GM13977 (cell line): ENCODE data around the gene PCSK2.

Experiments used
- DNase-seq: peaks from one replicate; pipeline ENCODE4 v3.0.0; 2012; ENCODE audit warnings: low spot score
- in situ Hi-C: fragments of 300-500 bp; cut with MboI; formaldehyde crosslinking; loops from one replicate; pipeline ENCODE4 v1.12.0; 2022; ENCODE audit warnings: low sequenced_read_pairs, low pct_unique_long_range_greater_than_20kb, mixed read lengths, inconsistent platforms; ENCODE audit not compliant: unreplicated experiment
- TF ChIP-seq, protein P1 (sequence below): IDR thresholded peaks from 2 replicates; pipeline ENCODE4 v1.5.1; 2012; ENCODE audit warnings: mild to moderate bottlenecking, control low read depth; ENCODE audit not compliant: insufficient read depth; ENCODE audit errors: extremely low read depth, missing control alignments

The PCSK2 gene

DNA sequence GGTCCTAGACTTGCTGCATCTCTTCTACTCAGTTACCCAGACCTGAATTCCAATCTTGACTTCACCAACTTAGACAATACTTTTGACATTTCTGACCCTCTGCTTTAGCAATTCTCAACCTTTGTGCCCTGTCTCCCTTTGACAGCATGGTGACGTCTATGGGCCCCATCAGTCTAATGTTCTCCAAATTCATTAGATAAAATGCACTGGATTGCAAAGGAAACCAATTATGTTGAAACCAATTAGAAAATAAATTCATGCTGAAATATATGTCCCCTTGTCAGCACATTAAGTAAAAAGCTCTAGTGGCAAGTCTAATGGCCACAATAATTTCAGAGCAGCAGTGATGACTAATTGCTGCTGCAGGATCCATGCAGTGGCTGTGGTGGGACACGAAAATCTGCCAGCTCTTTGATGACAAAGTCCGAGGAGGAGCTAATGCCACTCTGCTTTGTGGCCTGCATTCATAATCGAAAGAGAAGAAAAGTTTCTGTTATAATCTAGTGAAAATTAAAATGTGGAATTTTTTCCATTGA is 240.3 kb downstream of the PCSK2 start:
- TF ChIP-seq, protein P1, sequence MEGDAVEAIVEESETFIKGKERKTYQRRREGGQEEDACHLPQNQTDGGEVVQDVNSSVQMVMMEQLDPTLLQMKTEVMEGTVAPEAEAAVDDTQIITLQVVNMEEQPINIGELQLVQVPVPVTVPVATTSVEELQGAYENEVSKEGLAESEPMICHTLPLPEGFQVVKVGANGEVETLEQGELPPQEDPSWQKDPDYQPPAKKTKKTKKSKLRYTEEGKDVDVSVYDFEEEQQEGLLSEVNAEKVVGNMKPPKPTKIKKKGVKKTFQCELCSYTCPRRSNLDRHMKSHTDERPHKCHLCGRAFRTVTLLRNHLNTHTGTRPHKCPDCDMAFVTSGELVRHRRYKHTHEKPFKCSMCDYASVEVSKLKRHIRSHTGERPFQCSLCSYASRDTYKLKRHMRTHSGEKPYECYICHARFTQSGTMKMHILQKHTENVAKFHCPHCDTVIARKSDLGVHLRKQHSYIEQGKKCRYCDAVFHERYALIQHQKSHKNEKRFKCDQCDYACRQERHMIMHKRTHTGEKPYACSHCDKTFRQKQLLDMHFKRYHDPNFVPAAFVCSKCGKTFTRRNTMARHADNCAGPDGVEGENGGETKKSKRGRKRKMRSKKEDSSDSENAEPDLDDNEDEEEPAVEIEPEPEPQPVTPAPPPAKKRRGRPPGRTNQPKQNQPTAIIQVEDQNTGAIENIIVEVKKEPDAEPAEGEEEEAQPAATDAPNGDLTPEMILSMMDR, result no peak
- in situ Hi-C loops, result no loop called here
- no peak for DNase-seq

DNA sequence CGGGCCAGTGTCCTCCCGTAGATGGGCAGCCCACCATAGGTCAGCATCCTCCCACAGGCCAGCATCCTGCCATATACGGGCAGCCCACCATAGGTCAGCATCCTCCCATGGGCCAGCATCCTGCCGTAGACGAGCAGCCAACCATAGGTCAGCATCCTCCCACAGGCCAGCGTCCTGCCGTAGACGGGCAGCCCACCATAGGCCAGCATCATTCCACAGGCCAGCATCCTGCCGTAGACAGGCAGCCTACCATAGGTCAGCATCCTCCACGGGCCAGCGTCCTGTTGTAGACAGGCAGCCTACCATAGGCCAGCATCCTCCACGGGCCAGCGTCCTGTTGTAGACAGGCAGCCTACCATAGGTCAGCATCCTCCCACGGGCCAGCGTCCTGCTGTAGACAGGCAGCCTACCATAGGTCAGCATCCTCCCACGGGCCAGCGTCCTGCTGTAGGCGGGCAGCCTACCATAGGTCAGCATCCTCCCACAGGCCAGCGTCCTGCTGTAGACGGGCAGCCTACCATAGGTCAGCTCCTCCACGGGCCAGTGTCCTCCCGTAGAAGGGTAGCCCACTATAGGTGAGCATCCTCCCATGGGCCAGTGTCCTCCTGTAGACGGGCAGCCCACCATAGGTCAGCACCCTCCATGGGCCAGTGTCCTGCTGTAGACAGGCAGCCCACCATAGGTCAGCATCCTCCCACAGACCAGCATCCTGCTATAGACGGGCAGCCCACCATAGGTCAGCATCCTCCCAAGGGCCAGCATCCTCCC is 241.4 kb downstream of the PCSK2 start:
- in situ Hi-C loops, result no loop called here
- DNase-seq, result no peak
- TF ChIP-seq, protein P1, result no peak

DNA sequence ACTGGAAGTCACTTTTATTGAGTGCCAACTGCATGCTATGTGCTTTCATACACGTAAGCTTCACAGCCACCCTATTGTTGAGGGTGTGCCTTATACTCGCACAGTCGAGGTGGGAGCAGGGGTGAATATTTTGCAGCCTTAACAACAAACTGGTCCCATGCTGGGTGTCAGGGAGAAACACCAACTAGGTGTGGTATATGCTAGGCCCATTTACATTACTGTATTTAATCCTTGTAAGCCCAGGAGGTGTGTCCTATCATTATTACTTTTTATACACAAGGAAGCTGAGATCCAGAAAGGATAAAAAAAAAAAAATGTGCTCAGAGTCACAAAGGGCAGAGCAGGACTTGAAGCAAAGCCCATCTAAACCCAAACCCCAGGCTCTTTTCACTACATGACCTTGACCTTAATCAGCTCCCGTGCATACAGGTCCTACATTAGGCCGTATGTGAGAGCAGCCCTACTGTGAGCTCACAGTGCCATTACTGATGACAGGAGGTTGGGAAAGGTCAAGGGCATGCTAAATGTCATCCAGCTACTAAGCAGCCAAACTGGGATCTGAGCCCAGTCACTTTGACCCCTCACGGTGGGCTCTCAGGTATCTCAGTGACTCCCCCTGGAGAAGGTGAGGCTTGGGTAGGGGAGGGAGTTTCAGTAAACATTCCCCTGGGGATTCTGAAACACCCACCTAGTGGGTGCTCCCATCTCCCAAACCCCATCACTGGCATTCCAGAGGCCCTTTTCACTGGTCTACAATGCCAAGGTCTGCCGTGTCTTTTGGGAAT is 242.6 kb downstream of the PCSK2 start:
- DNase-seq, result no peak
- in situ Hi-C loops, result no loop called here
- TF ChIP-seq, protein P1, result no peak

DNA sequence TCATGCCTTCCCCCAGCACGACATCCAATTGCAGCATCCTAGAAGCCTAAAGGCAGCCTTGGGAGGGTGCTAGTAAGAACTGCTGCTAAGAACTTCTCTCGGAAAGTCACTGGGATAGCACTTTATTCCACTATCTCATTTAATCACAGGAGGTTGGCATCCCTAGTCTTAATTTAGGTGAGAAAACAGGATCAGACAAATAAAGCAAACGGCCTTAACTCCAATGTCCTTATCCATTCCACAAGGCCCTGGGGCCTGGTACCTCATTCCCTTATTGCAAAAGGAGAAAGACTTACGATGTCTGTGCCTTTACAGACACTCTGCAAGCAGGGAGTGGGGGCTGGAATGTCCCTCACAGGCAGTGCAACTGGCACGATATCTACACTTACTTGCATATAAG is 243.7 kb downstream of the PCSK2 start:
- in situ Hi-C loops, result no loop called here
- TF ChIP-seq, protein P1, result no peak
- no peak for DNase-seq

DNA sequence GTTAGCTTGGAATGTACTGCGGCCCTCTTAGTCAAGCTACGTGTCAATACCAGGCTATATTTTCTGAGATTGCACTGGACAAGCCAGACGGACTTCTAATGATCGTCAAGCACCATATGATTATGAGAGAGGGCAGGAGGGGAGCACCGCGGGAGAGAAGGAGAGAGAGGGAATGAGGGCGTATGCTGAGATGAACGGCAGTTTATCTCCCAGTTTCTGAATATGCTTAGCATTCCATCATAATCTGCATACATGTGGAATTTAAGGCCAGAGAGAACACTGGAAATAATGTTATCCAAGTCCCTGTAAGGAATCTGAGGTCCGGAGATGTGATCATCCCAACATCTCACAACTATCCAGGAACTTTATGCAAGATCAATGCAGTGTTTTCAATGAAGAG is 244.1 kb downstream of the PCSK2 start:
- TF ChIP-seq, protein P1, result no peak
- DNase-seq, result no peak
- in situ Hi-C loops, result no loop called here

DNA sequence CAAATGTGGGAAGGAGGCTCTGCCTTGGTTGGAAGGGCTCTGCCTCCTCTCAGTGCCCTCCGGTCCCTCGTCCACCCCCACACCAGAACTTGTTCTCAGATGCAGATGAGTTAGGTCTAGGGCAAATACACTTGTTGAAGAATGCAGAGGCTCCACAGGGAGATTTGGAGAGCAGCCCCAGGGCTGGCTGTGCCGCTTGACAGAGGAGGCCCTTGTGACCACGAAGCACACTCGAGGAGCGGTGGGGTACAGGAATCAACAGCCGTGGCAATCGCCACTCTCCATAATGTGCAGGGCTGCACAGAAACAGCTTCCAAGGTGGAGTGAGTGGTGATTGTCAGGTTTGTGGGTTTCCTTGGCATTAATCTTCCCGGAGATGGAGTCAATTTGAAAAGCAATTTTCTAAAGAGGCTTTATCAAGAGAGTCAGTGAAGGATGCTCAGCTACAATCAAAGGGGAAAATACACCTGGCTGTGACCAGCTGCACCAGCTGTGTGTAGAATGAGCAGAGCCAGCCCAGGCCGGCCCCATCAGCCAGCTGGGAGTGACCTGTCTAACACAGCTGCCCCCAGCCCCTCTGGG is 244.9 kb downstream of the PCSK2 start:
- in situ Hi-C loops, result no loop called here
- no peak for DNase-seq
- TF ChIP-seq, protein P1, result no peak
